GM18868 (cell line): ENCODE measurements around the gene ADISSP.
A peak's percentile ranks its signal among the peaks of the same experiment; 100 is the strongest.

Experiments used
- ATAC-seq: cut with Tn5 transposase; IDR thresholded peaks from one replicate; pipeline ENCODE4 v1.9.1; 2021; ENCODE audit warnings: mild to moderate bottlenecking, moderate library complexity; ENCODE audit not compliant: unreplicated experiment

The ADISSP gene

GRCh38 chr20:3767427-3768341 is at the start of gene ADISSP:
ADISSP (minus strand) TSS chr20:3767753; CDS start chr20:3760100, 7,653 bp downstream.
- ATAC-seq, result peak; percentile 93

DNA sequence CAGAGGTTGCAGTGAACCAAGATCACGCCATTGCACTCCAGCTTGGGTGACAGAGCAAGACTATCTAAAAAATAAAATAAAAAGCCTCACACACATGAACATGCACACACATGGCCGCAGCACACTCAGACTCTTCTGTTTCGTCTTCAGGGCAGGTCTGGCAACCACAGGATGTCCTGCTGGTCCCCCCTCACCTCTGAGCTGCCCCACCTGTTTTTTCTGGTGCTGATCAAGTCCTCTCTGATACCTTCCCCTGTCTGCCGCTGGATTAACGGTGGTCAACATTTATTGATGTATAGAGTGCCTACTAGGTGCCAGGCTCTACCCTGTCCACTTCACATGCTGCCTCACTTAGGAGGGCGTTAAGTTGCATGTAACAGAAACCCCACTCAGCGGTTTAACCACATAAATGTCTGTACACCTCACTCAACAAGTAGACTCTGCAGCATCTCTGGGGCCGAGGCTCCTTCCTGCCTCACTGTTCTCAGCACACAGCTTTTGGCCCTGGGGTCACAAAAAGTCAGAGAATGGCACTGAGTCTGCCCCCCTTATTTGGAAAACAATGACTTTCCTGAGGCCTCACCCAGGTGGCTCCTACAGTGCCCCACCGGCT is 48.3 kb upstream of the ADISSP start:
- no peak for ATAC-seq

DNA sequence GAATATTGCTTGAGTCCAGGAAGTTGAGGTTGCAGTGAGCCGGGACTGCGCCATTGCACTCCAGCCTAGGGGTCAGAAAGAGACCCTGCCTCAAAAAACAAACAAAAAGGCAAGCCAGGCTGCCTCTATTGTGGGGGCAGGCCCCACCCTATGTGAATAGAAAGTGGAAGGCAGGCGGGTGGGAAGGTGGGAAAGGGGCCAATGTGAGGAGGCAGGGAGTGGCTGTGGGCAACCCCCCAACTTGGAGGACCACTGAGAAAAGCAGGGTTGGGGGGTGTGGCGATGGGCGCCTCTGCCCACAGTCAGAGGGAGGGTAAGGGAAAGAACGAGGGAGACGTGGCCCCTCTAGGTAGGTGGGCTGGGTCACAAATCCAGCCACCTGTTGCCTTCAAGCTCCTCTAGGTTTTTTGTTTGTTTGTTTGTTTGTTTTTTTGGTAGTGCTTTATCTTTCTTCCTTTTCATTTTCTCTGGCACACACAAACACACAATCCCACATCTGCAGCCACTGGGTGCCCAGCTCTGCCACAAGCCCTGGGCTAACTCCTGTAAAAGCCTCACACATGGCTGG is 47.5 kb upstream of the ADISSP start:
- ATAC-seq, result no peak

DNA sequence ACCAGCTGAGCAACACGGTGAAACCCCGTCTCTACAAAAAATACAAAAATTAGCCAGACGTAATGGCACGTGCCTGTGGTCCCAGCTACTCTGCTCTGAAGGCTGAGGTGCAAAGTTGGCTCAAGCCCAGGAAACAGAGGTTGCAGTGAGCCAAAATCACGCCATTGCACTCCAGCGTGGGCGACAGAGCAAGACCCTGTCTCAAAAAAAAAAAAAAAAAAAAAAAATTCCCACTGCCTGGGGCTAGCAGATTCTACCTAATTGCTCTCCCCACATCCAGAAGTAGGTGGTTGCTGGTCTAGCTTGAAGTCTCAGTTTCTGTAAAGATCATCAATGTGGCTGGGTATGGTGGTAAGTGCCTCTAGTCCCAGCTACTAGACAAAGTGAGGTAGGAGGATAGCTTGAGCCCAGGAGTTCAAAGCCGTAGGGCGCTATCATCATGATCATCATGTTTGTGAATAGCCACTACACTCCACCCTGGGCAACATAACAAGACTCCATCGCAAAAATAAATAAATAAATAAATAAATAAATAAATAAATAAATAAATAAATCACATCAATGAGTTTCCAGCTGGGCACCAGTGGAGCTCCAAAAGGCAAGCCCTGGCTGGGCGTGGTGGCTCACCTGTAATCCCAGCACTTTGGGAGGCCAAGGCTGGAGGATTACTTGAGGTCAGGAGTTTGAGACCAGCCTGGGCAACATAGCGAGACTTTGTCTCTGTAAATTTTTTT is 46.5 kb upstream of the ADISSP start:
- ATAC-seq, result no peak

- no peak for ATAC-seq
Observed at GRCh38 chr20:3812975-3813847, 45.7 kb upstream of the ADISSP start.

GRCh38 chr20:3812259-3812681 is 44.7 kb upstream of the ADISSP start:
- no peak for ATAC-seq

DNA sequence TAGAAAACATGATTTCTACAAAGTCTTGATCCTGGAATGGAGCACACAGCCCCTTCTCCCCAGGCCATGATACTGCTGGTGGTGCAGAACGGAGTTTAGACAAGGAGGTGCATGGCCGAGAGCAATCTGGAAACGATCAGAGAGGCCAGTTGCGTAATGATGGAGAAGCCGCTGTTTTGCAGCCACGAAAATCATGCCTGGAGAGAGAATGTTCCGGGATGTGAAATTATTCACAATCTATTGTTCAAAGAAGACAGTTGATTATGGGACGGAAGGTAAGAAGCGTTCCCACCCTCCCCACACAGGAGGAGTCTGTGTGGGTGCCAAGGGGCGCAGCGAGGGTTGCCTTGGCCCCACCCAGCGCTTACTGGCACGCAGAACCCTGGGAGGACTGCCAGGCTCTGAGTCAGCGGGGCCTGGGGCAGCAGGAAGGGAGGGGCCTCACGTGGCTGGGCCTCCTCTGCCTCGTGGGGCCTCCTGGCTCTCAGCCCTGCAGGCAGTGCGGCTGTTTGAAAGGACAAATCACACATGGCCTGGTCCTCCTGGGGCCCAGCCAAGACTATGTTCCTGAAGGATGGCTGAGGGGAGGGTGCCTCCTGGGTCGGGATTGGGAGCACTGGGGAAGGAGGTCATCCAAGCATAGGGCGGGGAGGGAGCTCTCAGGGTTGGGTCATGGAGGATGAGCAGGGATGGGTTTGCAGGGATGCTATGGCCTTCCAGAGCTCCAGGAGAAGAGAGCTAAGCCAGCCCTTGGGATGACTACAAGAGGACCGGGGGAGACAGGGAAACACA is 44.1 kb upstream of the ADISSP start:
- peak; percentile 85 for ATAC-seq

- ATAC-seq, result no peak
Observed at GRCh38 chr20:3808544-3808943, 41.0 kb upstream of the ADISSP start.

GRCh38 chr20:3804781-3805180 is 37.2 kb upstream of the ADISSP start:
- no peak for ATAC-seq

DNA sequence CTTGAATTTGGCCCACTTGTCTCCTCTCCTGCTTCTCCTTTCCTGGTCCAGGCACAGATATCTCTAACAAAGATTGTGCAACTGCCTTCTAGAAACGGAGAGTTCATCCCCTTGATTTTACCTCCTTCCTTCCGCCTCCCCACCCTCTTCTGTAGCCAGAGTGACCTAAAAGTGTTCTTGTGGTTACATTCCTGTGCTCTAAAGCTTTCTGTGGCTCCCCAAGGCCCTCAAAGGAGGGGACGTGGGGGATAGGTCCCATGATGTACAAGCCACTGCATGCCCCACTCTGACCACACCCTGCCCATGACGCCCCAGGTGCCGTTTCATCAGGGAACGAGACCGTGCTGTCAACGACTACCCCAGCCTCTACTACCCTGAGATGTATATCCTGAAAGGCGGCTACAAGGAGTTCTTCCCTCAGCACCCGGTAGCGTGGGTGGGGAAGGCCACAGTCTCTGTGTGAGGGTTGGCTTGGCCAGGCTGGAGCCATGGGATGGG is 36.8 kb upstream of the ADISSP start:
- no peak for ATAC-seq

- ATAC-seq, result no peak
Observed at GRCh38 chr20:3803854-3804253, 36.3 kb upstream of the ADISSP start.

DNA sequence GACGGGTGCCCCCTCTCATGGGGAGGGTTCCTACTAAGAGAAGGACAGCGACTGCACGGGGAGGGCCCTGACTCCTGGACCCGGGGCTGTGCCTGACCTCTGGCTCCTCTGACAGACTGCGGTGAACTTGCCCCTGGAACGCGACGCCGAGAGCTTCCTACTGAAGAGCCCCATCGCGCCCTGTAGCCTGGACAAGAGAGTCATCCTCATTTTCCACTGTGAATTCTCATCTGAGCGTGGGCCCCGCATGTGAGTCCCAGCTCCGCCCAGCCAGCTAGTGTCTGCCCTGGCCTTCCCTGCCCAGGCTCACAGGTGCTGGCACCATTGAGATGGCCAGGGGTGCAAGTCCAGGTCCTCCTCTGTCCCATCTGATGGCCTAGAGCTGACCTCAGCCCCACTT is 35.7 kb upstream of the ADISSP start:
- ATAC-seq, result no peak

- ATAC-seq, result no peak
Observed at GRCh38 chr20:3802524-3803239, 35.1 kb upstream of the ADISSP start.

DNA sequence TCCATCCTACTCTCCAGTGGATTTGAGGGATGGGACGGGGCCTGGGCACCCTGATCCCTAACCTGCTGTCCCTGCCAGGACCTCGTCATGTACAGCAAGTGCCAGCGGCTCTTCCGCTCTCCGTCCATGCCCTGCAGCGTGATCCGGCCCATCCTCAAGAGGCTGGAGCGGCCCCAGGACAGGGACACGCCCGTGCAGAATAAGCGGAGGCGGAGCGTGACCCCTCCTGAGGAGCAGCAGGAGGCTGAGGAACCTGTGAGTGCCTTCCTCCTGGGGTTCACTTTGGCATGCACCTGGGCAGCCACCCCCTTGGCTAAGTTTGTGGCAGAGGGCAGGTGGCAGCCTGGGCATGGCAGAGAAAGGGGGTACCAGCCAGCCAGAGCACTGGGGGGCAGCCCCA is 34.3 kb upstream of the ADISSP start:
- no peak for ATAC-seq

- ATAC-seq, result no peak
Observed at GRCh38 chr20:3801299-3801698, 33.7 kb upstream of the ADISSP start.

DNA sequence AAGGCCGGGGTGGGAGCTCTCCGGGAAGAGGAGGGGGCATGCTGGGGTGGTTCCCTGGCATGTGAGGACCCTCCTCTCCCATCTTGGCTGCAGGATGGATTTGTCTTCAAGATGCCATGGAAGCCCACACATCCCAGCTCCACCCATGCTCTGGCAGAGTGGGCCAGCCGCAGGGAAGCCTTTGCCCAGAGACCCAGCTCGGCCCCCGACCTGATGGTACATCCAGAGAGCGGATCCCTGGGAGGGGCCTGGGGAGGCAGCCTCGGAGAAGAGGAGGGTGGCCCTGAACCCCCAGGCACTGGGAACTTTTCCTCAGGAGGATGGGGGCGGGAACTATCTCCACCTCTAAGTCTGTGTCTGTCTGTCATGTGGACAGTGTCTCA is 33.3 kb upstream of the ADISSP start:
- ATAC-seq, result no peak

GRCh38 chr20:3800256-3800877 is 32.8 kb upstream of the ADISSP start:
- no peak for ATAC-seq

- ATAC-seq, result no peak
Observed at GRCh38 chr20:3798908-3799248, 31.3 kb upstream of the ADISSP start.
